Regular cardiac myocyte (primary cell): ENCODE results near the gene SPAG5. TPM values are rescaled to one million over a fixed set of nuclear protein-coding genes. Genes with fewer than 3 reads are reported as not detected.

Source experiments
- total RNA-seq: library from RNA; depleted of rRNA; stranded (reverse); fragments of >200 nt; gene quantifications from 2 replicates; pipeline ENCODE4 v1.2.3, GENCODE V29; 2014

SPAG5 gene
- 6.5 and 67.5 TPM in 2 replicates for total RNA-seq

GRCh38 chr17:28598799-28599310, at the start of gene SPAG5:
TSS of gene SPAG5 (minus strand) at chr17:28599025. CDS start at chr17:28598946, 79 bp downstream.

GRCh38 chr17:28644787-28645575, 46.2 kb upstream of the SPAG5 start, which contains the start of gene BLTP2:
TSS of gene BLTP2 (minus strand) at chr17:28645158. CDS start at chr17:28645056, 102 bp downstream.

GRCh38 chr17:28613931-28614381, 15.1 kb upstream of the SPAG5 start, which contains the start of gene RSKR:
TSS of gene RSKR (minus strand) at chr17:28614185. CDS start at chr17:28614161, 24 bp downstream.

GRCh38 chr17:28576758-28577465, 21.9 kb downstream of the SPAG5 start, which contains the start of gene ALDOC:
TSS of gene ALDOC (minus strand) at chr17:28576895. CDS start at chr17:28575532, 1,363 bp downstream.

GRCh38 chr17:28571361-28572122, 27.3 kb downstream of the SPAG5 start, which contains the start of gene PIGS:
TSS of gene PIGS (minus strand) at chr17:28571524. CDS start at chr17:28571496, 28 bp downstream.

GRCh38 chr17:28552176-28552999, 46.4 kb downstream of the SPAG5 start, which contains the start of gene UNC119:
TSS of gene UNC119 (minus strand) at chr17:28552624. CDS start at chr17:28552557, 67 bp downstream.

Other genes starting within 250 kb of the SPAG5 start
- 65.4 and 101 TPM in 2 replicates for gene POLDIP2, start 241.5 kb downstream of the SPAG5 start, total RNA-seq
- gene SEBOX, start 233.8 kb downstream of the SPAG5 start, total RNA-seq, result not detected in 2 replicates
- 0.19 and 7.0 TPM in 2 replicates for gene VTN, start 228.7 kb downstream of the SPAG5 start, total RNA-seq
- 5.9 and 7.5 TPM in 2 replicates for gene SARM1, start 227.3 kb downstream of the SPAG5 start, total RNA-seq
- 5.8 and 11.6 TPM in 2 replicates for gene SLC46A1, start 192.8 kb downstream of the SPAG5 start, total RNA-seq
- not detected in 2 replicates for gene SLC13A2, start 125.4 kb downstream of the SPAG5 start, total RNA-seq
- gene FOXN1, start 92.7 kb downstream of the SPAG5 start, total RNA-seq, result not detected in 2 replicates
- 20.3 and 36.6 TPM in 2 replicates for gene UNC119, start 46.4 kb downstream of the SPAG5 start, total RNA-seq
- gene PIGS, start 27.5 kb downstream of the SPAG5 start, total RNA-seq, result 55.8 and 71.6 TPM in 2 replicates
- gene ALDOC, start 22.1 kb downstream of the SPAG5 start, total RNA-seq, result 46.6 and 129 TPM in 2 replicates
- gene RSKR, start 15.2 kb upstream of the SPAG5 start, total RNA-seq, result 3.3 and 5.6 TPM in 2 replicates
- gene BLTP2, start 46.1 kb upstream of the SPAG5 start, total RNA-seq, result 162 and 207 TPM in 2 replicates
- 77.2 and 85.3 TPM in 2 replicates for gene SDF2, start 62.9 kb upstream of the SPAG5 start, total RNA-seq
- 36.4 and 50.2 TPM in 2 replicates for gene SUPT6H, start 63.2 kb upstream of the SPAG5 start, total RNA-seq
- gene PROCA1, start 112.9 kb upstream of the SPAG5 start, total RNA-seq, result 1.1 and 1.3 TPM in 2 replicates
- gene RAB34, start 118.8 kb upstream of the SPAG5 start, total RNA-seq, result 154 and 167 TPM in 2 replicates
- 436 and 732 TPM in 2 replicates for gene RPL23A, start 121.0 kb upstream of the SPAG5 start, total RNA-seq
- 3.9 and 8.8 TPM in 2 replicates for gene TLCD1, start 127.2 kb upstream of the SPAG5 start, total RNA-seq
- 2.1 and 2.3 TPM in 2 replicates for gene NEK8, start 129.8 kb upstream of the SPAG5 start, total RNA-seq
- 18.0 and 38.9 TPM in 2 replicates for gene TRAF4, start 145.0 kb upstream of the SPAG5 start, total RNA-seq
- 3.4 and 3.8 TPM in 2 replicates for gene FAM222B, start 243.8 kb upstream of the SPAG5 start, total RNA-seq